NCI-H2196 treated with DMSO at 0.1 percent for 48 hours (cell line): ENCODE data around the gene SNTN.
"Not testable (repeated sequence)": the region's sequence is repeated elsewhere in the genome, so short reads cannot be mapped to it uniquely, and the experiment has no call there.

Experiments used
- DNase-seq: peaks from one replicate; lab custom pipeline; 2025; ENCODE audit not compliant: unreplicated experiment; lab: John Stamatoyannopoulos, UW

SNTN gene

GRCh38 chr3:63652066-63652725, at the start of gene SNTN:
TSS of gene SNTN (plus strand) at chr3:63652675. CDS start at chr3:63652688, 13 bp downstream.
- no peak for DNase-seq

- DNase-seq: no peak
Measured at GRCh38 chr3:63607716-63608115, 44.8 kb upstream of the SNTN start.

- no peak for DNase-seq
Measured at GRCh38 chr3:63609408-63609807, 43.1 kb upstream of the SNTN start.

- DNase-seq: no peak
Measured at GRCh38 chr3:63609834-63610233, 42.6 kb upstream of the SNTN start.

GRCh38 chr3:63611382-63611781, 41.1 kb upstream of the SNTN start:
- no peak for DNase-seq

GRCh38 chr3:63613561-63613960, 38.9 kb upstream of the SNTN start:
- no peak for DNase-seq

GRCh38 chr3:63617391-63617790, 35.1 kb upstream of the SNTN start:
- DNase-seq: no peak

- DNase-seq: no peak
Measured at GRCh38 chr3:63624941-63625560, 27.4 kb upstream of the SNTN start.

- no peak for DNase-seq
Measured at GRCh38 chr3:63631670-63632069, 20.8 kb upstream of the SNTN start.

- DNase-seq: no peak
Measured at GRCh38 chr3:63635186-63635585, 17.3 kb upstream of the SNTN start.

- DNase-seq: no peak
Measured at GRCh38 chr3:63639806-63640205, 12.7 kb upstream of the SNTN start.

- DNase-seq: no peak
Measured at GRCh38 chr3:63642488-63642887, 10.0 kb upstream of the SNTN start.

GRCh38 chr3:63644212-63644797, 8.2 kb upstream of the SNTN start:
- no peak for DNase-seq

GRCh38 chr3:63644928-63645781, 7.3 kb upstream of the SNTN start:
- not testable (repeated sequence) for DNase-seq

- no peak for DNase-seq
Measured at GRCh38 chr3:63654211-63654610, 1.7 kb downstream of the SNTN start.

GRCh38 chr3:63654931-63655330, 2.5 kb downstream of the SNTN start:
- DNase-seq: no peak

- DNase-seq: no peak
Measured at GRCh38 chr3:63655519-63655918, 3.0 kb downstream of the SNTN start.

- DNase-seq: no peak
Measured at GRCh38 chr3:63656786-63657185, 4.3 kb downstream of the SNTN start.

GRCh38 chr3:63661242-63661641, 8.8 kb downstream of the SNTN start:
- no peak for DNase-seq

GRCh38 chr3:63662011-63662410, 9.5 kb downstream of the SNTN start:
- DNase-seq: no peak

GRCh38 chr3:63662500-63662899, 10.0 kb downstream of the SNTN start:
- DNase-seq: no peak

- no peak for DNase-seq
Measured at GRCh38 chr3:63670544-63670943, 18.1 kb downstream of the SNTN start.
